ENCODE data around the gene NPW. TPM values are rescaled to one million over a fixed set of nuclear protein-coding genes. Genes with fewer than 3 reads are reported as not detected.

Gene NPW
- total and polyA plus RNA-seq, 2 donors (not counting 3 experiments of a cell fraction or from before 2014, with no cell fraction given): 0.84 to 3.3 TPM

DNA sequence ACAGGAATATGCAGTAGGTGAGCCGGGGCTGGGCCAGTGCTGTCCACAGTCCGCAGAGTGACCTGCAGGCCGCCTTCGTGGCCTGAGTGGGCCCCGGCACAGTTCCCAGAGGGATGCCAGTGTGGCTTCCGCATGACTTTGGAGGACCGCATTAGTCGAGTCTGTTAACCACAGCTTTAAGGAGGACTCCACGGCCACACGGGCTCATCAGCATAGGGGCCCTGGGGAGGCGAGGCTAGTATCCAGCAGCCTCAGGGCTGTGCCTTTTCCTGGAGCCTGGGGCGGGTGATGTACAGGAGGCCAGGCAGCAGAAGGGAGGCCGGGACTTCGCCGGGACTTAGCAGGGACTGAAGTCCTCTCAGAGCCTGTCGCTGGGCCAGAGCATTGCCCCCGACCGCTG lies 41.4 kb downstream of the NPW start:
- ChIA-PET POLR2A (no interaction called here), CTCF (interaction anchor here (0.6 to 1.3 kb wide), 2 partner anchors 39 to 57 kb away, joined by 3 read pairs; no protein-coding TSS in a partner anchor)
- Histone ChIP-seq H3K4me1 (ENCODE audit: control insufficient read depth, extremely low read depth, insufficient read depth, low read length) (no peaks in the 10 kb centered on the region), H2AFZ (ENCODE audit: low read depth, low read length) (no peak overlapping the region), H3K27ac (ENCODE audit: insufficient read depth, low read depth, low read length) (no peak overlapping the region), H3K79me2 (ENCODE audit: control insufficient read depth, insufficient read depth, low read length) (no peaks in the 10 kb centered on the region), H3K4me2 (ENCODE audit: insufficient read depth, low read length) (no peak overlapping the region), H4K20me1 (replicated peaks; ENCODE audit: control insufficient read depth, extremely low read depth, insufficient read depth, low read length) (no peaks in the 10 kb centered on the region), H3K4me3 (replicated peaks in 1 of 3; ENCODE audit: insufficient read depth in 1 of 3, low read depth in 1 of 3, low read length in 3 of 3) (no peak overlapping the region), H3K9me3 (replicated peaks; ENCODE audit: control insufficient read depth, insufficient read depth, low read length) (no peaks in the 10 kb centered on the region), H3K9me1 (replicated peaks; ENCODE audit: control insufficient read depth, extremely low read depth, insufficient read depth, low read length) (no peaks in the 10 kb centered on the region), H3K9ac (replicated peaks; ENCODE audit: extremely low read depth, insufficient read depth, low read length) (no peak overlapping the region), H3K27me3 (ENCODE audit: control insufficient read depth in 2 of 2, insufficient read depth in 2 of 2, low read length in 2 of 2) (no peaks in the 10 kb centered on the region), H3K36me3 (ENCODE audit: control insufficient read depth in 2 of 2, extremely low read depth in 1 of 2, insufficient read depth in 2 of 2, low read length in 2 of 2) (peaks cover 0 to 55% of the 10 kb centered on the region in 2 experiments)
- FAIRE-seq (no peak), DNase-seq (ENCODE audit: low read depth, low spot score) (no peak)
- intact Hi-C loops (cut with micrococcal nuclease): no loop called here
- dilution Hi-C loops (cut with MboI; ENCODE audit: extremely low pct_ligation_motif_present, low sequenced_read_pairs): no loop called here
- BruUV-seq (replicated peaks): no TSS peak
- TF ChIP-seq CTCF (IDR thresholded peaks at IDR 0.05; ENCODE audit: extremely low read depth in 1 of 2, insufficient read depth in 1 of 2, low read depth in 1 of 2, low read length in 2 of 2) (no peak), EZH2 (IDR thresholded peaks at IDR 0.05; ENCODE audit: borderline replicate concordance, low read depth, low read length, severe bottlenecking) (no peak), POLR2A (IDR thresholded peaks at IDR 0.05; ENCODE audit: low read depth, low read length) (no peak), MYC (IDR thresholded peaks at IDR 0.05; ENCODE audit: low read depth, low read length) (no peak), MAX (IDR thresholded peaks at IDR 0.05; ENCODE audit: insufficient read depth, insufficient read length) (no peak)

GRCh38 chr16:2061526-2061925 lies 41.9 kb downstream of the NPW start:
- Histone ChIP-seq H3K9me1 (replicated peaks; ENCODE audit: control insufficient read depth, extremely low read depth, insufficient read depth, low read length) (no peaks in the 10 kb centered on the region), H3K4me1 (ENCODE audit: control insufficient read depth, extremely low read depth, insufficient read depth, low read length) (no peaks in the 10 kb centered on the region), H3K27me3 (ENCODE audit: control insufficient read depth in 2 of 2, insufficient read depth in 2 of 2, low read length in 2 of 2) (no peaks in the 10 kb centered on the region), H3K36me3 (ENCODE audit: control insufficient read depth in 2 of 2, extremely low read depth in 1 of 2, insufficient read depth in 2 of 2, low read length in 2 of 2) (peaks cover 0 to 55% of the 10 kb centered on the region in 2 experiments), H3K79me2 (ENCODE audit: control insufficient read depth, insufficient read depth, low read length) (no peaks in the 10 kb centered on the region), H2AFZ (ENCODE audit: low read depth, low read length) (no peak overlapping the region), H3K27ac (ENCODE audit: insufficient read depth, low read depth, low read length) (no peak overlapping the region), H3K4me2 (ENCODE audit: insufficient read depth, low read length) (no peak overlapping the region), H3K9me3 (replicated peaks; ENCODE audit: control insufficient read depth, insufficient read depth, low read length) (no peaks in the 10 kb centered on the region), H3K4me3 (replicated peaks in 1 of 3; ENCODE audit: insufficient read depth in 1 of 3, low read depth in 1 of 3, low read length in 3 of 3) (no peak overlapping the region), H3K9ac (replicated peaks; ENCODE audit: extremely low read depth, insufficient read depth, low read length) (no peak overlapping the region), H4K20me1 (replicated peaks; ENCODE audit: control insufficient read depth, extremely low read depth, insufficient read depth, low read length) (no peaks in the 10 kb centered on the region)
- dilution Hi-C loops (cut with MboI; ENCODE audit: extremely low pct_ligation_motif_present, low sequenced_read_pairs) (no loop called here), intact Hi-C loops (cut with micrococcal nuclease) (no loop called here)
- FAIRE-seq (no peak), DNase-seq (ENCODE audit: low read depth, low spot score) (no peak)
- CTCF ChIA-PET: interaction anchor here (1.3 kb wide), 1 partner anchor 39 kb away, joined by 3 read pairs; no protein-coding TSS in a partner anchor
- no peak for TF ChIP-seq MAX (IDR thresholded peaks at IDR 0.05; ENCODE audit: insufficient read depth, insufficient read length)
- TF ChIP-seq FOS (IDR thresholded peaks at IDR 0.05; ENCODE audit: borderline replicate concordance, insufficient read depth, low read length): no peak
- no peak for TF ChIP-seq CTCF (IDR thresholded peaks at IDR 0.05; ENCODE audit: extremely low read depth in 1 of 2, insufficient read depth in 1 of 2, low read depth in 1 of 2, low read length in 2 of 2)
- no peak for TF ChIP-seq EZH2 (IDR thresholded peaks at IDR 0.05; ENCODE audit: borderline replicate concordance, low read depth, low read length, severe bottlenecking)
- TF ChIP-seq JUN (IDR thresholded peaks at IDR 0.05; ENCODE audit: borderline replicate concordance, insufficient read depth, insufficient read length, low read depth): no peak
- TF ChIP-seq POLR2A (IDR thresholded peaks at IDR 0.05; ENCODE audit: low read depth, low read length): no peak
- no peak for TF ChIP-seq MYC (IDR thresholded peaks at IDR 0.05; ENCODE audit: low read depth, low read length)
- TF ChIP-seq GATA2 (IDR thresholded peaks at IDR 0.05; ENCODE audit: insufficient read depth, insufficient read length, low read depth, low read length): no peak
- no peak for TF ChIP-seq POLR2AphosphoS5 (IDR thresholded peaks at IDR 0.05; ENCODE audit: insufficient read depth, low read depth, low read length)
- BruUV-seq (replicated peaks): no TSS peak
- POLR2A ChIA-PET: no interaction called here
